HG03066 (cell line): ENCODE measurements around the gene FHOD3.

Experiments
- ATAC-seq: cut with Tn5 transposase; IDR thresholded peaks from one replicate; pipeline ENCODE4 v1.9.1; 2021; ENCODE audit warnings: low read depth; ENCODE audit not compliant: unreplicated experiment

Gene FHOD3

DNA sequence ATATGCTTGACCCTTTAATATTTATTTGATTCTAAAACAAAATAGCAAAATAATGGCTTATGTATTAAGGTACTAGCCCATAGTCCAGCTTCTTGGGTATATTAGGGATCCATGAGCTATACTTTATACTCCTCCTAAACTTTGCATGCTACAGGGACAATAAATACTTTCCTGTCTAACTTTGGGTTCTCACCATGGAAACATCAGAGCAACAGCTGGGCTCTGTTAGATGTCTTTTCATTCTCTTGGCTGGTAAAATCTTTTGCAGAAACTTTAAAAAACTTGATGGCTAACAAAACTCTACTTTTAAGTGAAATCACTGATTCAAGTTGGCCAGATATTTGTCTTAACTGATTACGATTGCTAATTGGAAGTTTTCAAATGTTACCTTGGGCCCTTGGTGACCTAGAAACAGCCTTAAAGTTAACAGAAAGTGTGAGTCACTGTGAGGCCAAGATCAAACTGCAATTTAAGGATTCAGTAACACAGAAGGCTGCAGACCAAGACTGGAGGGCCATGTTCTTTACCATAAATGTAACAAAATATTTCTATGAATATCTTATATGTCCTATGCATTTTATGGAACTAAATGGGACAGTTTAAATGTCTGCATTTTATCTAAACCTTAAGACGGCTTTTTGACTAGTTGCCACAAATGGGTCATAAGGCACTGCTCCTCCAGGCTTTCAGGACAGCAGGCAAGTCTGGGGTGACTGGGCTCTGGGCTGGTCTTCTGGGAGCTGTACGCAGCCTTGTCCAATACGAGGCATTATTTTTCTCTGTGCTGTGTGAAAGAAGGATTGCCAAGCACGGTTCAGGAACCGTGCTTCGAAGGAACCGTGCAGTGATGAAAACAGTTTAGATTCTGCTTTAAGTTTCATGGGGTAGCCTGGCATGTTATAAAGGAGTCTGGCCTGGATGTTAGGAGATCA lies 342.8 kb downstream of the FHOD3 start:
- no peak for ATAC-seq

GRCh38 chr18:36643061-36643460 lies 345.5 kb downstream of the FHOD3 start:
- ATAC-seq, result no peak

DNA sequence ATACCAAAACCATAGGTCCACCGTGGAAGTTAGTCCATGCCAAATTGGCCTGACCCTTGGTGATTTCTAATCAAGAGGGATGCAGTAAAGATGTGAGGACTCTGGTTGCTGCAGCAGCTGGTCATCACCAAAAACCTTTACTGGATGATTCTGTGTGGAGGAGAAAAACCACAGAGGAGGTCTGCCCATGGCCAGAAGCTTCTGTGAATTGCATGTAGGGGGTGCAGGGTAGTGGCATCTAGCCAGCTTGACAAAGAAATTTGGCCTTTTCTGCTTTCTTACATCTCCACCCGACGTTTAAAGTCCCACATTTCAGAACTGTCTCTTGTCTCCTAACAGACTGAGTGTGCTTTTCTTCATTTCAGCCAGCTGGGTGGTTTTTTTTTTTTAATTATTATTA lies 351.3 kb downstream of the FHOD3 start:
- no peak for ATAC-seq

DNA sequence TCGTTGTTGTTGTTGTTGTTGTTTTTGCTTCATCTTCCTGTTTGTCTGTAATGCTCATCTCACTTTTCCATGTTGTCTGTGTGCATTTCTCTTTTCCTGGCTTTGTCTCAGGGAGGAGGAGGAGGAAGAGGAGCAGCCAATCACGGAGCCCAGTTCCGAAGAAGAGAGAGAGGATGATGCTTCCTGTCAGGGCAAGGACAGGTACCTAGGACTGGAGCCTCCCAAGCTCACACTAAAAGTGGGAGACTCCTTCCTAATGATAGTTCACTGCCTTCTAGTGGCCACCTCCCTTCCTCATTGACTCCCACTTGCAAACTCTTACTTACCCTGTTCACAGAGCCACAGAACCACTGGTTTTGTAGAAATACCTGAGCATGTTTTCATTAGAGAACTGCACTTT lies 351.7 kb downstream of the FHOD3 start:
- no peak for ATAC-seq

- no peak for ATAC-seq
Observed at GRCh38 chr18:36650266-36650665, 352.8 kb downstream of the FHOD3 start.

DNA sequence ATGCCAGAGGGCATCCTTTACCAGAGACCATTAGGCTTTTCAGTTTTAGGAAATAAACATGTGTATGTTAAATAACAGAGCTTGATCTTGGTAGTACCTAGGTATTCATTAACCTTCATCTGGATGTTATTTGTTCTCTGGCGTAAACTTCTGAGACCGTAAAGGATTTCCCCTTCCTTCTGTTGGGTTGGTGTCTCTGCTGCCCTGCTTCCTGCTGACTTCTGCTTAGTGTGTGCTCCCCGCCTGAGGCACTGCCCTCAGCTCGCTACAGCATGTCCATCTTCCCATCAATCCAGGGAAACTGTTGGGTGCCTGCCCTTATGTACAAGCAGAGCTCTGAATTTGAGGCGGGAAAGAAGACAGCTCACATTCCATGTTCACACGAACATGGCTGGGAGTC lies 353.4 kb downstream of the FHOD3 start:
- peak; percentile 70 for ATAC-seq

- ATAC-seq, result no peak
Observed at GRCh38 chr18:36652503-36652902, 355.0 kb downstream of the FHOD3 start.

GRCh38 chr18:36653141-36653869 lies 355.8 kb downstream of the FHOD3 start:
- ATAC-seq, result no peak

GRCh38 chr18:36653870-36654269 lies 356.4 kb downstream of the FHOD3 start:
- no peak for ATAC-seq

DNA sequence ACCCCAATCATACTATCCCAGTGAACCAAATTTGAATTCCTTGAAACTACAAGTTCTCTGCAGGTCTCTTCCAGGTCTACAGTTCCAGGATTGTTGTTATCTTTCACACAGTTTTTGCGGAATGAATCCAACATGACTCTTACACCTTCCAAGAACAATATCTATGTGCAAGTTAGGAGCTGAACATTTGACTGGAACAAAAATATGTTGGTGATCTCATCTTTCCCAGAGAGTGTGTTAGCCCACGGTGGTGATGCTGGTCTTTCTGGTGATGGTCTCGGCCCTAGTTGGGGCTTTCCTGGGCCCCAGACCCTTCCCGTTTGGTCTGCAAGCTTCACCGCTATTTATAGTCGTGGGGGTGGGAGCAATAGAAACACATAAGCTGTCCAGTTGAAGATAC lies 357.6 kb downstream of the FHOD3 start:
- ATAC-seq, result no peak

DNA sequence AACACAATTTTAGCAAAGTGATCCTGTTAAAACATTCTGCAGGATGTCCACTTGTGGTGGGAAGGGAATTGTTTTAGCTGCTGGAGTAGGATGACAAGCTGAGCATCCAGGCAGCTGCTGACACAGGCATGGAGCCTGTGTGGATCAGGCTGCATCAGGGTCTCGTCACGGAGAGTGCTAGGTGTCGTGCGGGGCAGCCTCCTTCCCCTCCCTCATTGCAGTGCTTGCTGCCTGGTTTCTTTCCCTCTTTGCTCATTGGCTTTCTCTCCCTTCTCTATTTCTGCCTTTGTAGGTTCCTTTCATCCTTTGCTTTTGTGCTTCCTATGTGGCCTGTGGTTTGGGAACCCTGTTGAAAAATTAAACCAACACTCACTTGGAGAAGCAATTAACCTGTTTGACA lies 358.4 kb downstream of the FHOD3 start:
- ATAC-seq, result no peak

- ATAC-seq, result no peak
Observed at GRCh38 chr18:36658611-36659010, 361.1 kb downstream of the FHOD3 start.

DNA sequence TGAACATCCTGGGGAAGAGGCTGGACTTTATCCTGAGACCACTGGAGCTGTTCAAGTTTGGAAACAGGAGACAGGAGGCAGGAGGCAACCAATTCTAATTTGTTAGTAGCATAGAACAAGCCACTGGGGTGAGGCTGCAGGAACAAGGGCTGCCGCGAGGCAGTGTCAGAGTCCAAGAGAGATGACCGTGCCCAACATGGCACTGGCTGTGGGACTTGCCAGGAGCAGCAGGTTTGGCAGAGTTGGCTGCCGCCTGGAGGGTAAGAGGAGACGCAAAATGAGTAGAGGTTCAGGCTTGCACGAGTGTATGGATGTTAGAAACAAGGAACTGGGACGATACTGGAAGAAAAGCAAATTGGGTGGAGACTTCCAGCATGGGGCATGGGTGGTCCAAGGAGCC lies 362.8 kb downstream of the FHOD3 start:
- ATAC-seq, result no peak

DNA sequence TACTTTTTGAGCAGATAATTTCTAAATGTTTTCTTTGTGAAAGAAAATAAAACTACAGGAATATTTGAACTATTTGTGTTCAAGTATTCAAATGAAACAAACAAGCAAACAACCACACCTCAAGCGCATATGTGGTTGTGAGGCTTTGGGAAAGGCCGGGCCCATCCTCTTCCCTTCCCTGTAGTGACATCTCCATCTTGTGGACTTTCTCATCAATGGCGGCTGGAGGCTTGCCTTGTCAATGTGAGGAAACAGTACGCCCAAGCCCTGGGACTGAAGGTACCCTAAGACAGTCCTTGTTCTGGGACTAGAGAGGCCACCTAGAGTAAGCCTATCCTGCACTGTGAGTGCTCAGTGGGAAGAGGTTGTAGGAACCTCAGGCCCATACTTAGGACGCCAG lies 364.5 kb downstream of the FHOD3 start:
- no peak for ATAC-seq

- ATAC-seq, result no peak
Observed at GRCh38 chr18:36663312-36663711, 365.8 kb downstream of the FHOD3 start.

DNA sequence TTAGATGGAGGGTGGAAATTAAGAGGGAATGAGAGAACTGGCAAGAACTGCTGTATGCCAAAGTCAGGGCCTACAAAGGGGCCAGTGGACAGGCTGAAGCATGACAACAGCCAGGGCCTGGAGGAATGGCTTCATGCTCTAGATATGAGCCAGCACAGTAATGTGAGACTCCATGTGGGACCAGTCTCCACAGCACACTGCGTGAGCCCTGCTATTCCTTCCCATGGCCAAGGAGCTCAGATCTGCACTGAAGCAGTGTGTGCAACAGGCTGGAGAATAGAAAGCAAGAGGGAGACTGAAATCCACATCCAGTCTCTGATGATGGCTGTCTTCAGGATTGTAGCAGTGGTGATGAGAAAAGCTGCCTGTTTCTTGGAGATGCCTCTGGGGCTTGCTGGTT lies 368.4 kb downstream of the FHOD3 start:
- no peak for ATAC-seq

DNA sequence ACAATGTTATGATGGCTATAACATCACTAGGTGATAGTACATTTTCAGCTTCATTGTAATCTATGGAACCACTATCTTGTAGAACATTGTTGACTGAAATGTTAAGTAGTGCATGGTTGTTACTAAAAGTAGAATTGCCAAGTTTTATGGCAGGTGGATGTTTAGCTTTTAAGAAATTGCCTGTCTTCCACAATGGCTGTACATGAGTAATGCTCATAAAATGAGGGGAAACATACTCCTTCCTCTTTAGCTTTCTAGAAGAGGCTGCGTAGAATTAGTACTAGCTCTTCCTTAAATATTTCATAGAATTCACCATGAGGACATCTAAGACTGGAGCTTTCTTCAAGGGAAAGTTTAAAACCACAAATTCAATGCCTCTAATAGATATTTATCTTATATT lies 370.3 kb downstream of the FHOD3 start:
- no peak for ATAC-seq

GRCh38 chr18:36668349-36668748 lies 370.8 kb downstream of the FHOD3 start:
- ATAC-seq, result no peak

GRCh38 chr18:36672437-36673344 lies 375.2 kb downstream of the FHOD3 start:
- ATAC-seq, result peak; percentile 81

DNA sequence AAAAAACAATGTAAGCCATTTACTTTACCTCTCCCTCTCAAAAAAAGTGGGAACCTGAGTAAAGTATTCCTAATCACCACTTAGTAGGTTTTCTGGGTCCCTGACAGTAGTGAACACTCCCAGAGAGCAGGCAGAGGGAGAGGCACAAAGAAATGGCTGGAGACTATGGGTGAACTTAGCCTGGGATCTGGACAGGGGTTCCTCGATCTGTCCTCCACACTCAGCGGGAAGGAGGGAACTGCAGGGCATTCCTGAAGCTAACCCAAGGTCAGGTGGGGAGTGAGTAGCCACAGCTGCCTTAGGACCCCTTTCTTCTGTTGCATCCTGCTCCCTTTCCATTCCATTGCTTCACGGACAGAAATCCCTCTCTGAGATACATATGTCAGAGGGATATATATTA lies 375.9 kb downstream of the FHOD3 start:
- ATAC-seq, result no peak

- no peak for ATAC-seq
Observed at GRCh38 chr18:36675076-36675475, 377.6 kb downstream of the FHOD3 start.
